Measurements from ENCODE around the gene CENPL.
"Not testable (repeated sequence)": the region's sequence is repeated elsewhere in the genome, so short reads cannot be mapped to it uniquely, and the experiment has no call there.

Gene CENPL, protein sequence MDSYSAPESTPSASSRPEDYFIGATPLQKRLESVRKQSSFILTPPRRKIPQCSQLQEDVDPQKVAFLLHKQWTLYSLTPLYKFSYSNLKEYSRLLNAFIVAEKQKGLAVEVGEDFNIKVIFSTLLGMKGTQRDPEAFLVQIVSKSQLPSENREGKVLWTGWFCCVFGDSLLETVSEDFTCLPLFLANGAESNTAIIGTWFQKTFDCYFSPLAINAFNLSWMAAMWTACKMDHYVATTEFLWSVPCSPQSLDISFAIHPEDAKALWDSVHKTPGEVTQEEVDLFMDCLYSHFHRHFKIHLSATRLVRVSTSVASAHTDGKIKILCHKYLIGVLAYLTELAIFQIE

DNA sequence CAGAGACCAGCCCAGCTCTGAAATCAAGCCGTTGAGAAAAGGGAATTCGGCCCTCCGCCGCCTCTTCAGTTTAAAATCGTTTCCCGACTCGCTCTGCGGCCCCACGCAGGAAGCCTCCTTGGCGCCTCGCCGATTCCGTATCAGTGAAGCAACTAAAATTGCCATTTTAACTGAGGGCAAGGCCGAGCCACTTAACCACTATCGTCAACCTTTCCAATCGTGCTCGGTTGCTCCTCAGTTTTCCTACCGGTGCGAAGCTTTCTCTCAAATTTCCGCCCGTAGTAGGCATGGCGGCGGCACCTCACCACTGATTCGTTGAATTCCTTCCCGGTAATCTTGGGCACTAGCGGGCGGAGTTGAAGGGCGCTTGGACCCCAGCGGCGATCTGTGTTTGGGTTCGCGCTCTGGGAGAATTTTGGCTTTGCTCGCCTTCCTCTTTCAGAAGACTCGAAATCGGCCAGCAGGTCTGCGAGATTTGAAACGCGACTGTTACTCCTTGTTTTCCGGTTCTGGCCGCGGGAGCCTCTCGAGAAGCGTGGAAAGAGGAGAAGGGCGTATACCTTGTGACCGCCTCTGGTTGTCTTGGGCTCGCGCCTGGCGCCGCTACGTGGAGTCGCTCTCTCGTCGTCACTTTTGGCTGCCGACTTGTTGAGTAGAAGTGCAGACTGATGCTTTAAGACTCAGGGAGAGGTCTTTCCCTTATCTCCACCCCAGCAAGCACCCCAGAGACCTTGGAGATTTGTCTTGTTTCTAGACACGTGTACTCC is at the start of gene CENPL, which contains the start of gene DARS2:
Gene CENPL (minus strand): TSS at position 569 of the 767 bp plus-strand sequence. CDS start 13,584 bp downstream, outside the sequence.
Gene DARS2 (plus strand): TSS at position 359 of the 767 bp plus-strand sequence. CDS start 557 bp downstream, outside the sequence.
- peak; percentile 72 for DNase-seq (ENCODE audit: low read depth, low spot score)

DNA sequence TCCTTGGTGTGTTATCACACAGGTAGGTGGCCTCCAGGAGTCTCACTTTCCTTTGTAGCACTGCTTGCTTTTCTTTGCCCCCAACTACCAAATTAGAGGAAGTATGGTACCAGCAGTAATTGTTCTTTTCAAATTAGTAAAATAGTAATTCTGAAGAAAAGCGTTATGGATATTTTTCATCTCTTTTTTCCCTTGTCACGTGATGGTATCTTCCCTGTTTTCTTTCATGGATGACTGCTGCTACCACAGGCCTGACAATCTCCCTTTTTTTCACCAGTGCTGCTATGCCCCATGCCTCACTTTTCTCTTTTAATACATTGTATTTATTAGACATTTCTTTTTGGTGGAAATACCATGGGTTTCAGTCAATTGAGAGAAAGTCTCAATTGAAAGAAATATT is 46.8 kb upstream of the CENPL start:
- DNase-seq (ENCODE audit: low read depth, low spot score) = no peak

DNA sequence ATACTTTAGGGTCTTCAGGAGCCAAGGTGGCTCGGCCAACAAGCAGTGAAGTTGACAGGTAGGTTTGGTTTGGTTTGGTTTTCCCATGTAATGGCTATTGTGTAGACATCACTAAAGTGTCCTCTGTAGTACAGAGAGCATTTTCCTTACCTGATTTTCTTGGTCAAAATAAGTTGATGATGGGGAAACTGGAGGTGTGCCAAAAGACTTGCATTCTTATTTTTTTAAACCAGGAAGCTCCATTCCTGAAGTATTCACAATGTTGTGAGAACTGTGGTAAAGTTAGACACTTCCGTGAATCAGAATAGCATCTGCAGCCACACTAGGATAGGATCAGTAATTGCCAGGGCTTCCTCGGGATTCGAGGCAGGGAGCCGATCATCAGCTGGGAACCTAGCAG is 46.4 kb upstream of the CENPL start:
- no peak for DNase-seq (ENCODE audit: low read depth, low spot score)

DNA sequence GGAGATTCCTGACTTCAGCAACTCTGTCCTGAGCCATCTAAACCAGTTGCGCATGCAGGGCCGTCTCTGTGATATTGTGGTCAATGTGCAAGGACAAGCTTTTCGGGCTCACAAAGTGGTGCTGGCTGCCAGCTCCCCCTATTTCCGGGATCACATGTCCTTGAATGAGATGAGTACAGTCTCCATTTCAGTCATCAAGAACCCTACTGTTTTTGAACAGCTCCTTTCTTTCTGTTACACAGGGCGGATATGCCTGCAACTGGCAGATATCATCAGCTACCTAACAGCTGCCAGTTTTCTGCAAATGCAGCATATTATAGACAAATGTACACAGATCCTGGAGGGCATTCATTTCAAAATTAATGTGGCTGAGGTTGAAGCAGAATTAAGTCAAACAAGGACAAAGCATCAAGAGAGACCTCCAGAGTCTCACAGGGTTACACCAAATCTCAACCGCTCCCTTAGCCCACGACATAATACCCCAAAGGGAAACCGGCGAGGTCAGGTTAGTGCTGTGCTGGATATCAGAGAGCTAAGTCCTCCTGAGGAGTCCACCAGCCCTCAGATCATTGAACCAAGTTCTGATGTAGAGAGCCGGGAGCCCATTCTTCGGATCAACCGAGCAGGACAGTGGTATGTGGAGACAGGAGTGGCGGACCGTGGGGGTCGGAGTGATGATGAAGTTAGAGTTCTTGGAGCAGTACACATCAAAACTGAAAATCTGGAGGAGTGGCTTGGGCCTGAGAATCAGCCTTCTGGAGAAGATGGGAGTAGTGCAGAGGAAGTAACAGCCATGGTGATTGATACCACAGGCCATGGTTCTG is 45.8 kb upstream of the CENPL start:
- DNase-seq (ENCODE audit: low read depth, low spot score) = no peak

DNA sequence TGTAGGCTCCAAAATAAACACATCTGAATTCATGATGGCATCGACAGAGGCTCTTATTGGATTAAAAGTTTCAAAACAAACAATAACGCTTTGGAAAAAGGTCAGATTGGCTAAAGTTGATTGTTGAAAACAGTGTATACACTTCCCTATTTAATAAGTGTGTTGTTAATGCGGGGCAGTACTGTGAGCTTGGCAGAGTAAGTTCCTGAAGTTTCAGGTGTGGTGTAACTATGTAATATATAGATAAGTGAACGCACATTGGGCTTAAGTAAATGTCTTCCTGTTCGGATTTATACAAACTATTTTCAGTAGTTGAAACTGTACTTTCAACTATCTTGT is 44.3 kb upstream of the CENPL start:
- DNase-seq (ENCODE audit: low read depth, low spot score) = no peak

DNA sequence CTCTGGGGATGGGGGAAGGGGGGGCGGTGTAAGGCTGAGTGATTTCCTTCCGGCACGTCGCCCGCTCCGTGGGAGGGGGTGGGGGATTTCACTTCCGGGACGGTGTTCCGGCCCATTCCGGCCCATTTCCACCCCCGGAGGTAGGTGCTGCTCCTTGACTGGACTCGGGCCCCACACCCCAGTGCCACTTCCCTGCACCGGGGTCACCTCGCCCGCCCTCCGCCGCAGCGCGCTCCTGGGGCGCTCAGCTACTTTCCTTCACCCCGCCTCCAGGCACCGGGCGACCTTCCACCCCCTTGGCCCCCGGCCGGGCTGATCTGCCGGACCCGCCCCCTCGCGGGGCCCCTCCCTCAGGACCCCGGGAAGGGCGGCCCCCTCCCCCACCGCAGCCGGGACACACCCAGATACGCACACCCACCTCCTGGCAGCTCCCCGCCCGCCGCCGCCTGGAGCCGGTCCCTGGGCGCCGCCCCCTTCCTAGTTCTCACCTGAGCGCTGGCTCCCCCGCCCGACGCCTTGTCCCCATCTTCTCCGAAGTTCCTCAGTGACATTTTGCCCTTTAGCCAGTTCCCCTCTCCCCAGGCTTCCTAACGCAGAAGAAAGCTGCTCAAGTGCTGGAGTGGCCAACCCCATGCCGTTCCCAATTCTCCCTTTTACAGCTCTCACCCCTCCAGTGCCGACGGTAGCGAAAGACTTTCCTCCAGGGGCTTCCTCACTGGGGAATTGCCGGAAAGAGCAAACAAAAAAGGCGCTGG is 43.8 kb upstream of the CENPL start, which contains the start of gene ZBTB37:
Gene ZBTB37 (plus strand): TSS at position 115 of the 755 bp plus-strand sequence. CDS start 1,846 bp downstream, outside the sequence.
- DNase-seq (ENCODE audit: low read depth, low spot score) = peak; percentile 90

DNA sequence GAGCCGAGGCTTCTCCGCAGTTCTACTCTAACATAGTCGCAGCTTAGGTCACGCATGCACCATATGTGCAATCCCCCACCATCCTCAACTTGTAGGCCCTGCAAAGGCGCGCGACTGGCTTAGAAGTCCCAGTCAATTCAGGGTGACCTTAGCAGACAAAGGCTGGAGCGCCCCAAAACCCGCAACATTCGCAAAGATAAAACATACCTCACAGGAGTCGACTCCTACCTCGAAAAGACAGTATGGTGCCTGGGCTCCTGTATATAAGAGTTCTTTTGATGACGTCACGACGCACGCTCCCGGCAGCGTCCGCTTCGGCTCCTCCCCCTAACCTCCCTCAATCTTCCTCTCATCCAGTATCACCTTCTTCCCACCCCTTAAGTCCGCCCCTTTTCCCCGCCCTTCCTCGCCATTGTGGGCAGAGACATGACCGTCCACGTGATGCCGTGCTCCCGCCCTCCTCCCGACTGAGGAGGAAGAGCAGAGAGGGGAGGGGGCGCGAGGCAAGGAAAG is 43.1 kb upstream of the CENPL start, which contains the start of gene GAS5:
Gene GAS5 (minus strand): TSS at position 237 of the 513 bp plus-strand sequence.
- peak; percentile 100 for DNase-seq (ENCODE audit: low read depth, low spot score)

DNA sequence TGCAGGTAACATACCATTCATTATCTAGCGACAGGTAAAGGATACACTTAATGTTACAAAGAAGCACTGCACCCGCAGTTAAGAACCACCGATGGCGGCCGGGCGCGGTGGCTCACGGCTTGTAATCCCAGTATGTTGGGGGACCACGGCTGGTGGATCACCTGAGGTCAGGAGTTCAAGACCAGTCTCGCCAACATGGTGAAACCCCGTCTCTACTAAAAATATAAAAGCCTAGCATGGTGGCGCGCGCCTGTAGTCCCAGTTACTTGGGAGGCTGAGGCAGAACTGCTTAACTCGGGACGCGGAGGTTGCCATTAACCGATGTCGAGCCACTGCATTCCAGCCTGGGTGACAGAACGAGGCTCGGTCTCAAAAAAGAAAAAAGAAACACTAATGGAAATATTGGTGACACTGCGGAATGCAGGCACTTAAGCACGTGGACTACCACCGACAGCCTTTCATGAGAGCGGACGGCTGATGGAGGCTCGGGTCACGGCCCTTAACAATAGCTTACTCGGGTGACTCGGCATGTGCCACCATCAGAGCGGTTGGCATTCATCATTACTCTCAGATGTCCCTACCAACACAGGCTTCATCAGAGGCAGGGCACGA is 42.6 kb upstream of the CENPL start:
- no peak for DNase-seq (ENCODE audit: low read depth, low spot score)

DNA sequence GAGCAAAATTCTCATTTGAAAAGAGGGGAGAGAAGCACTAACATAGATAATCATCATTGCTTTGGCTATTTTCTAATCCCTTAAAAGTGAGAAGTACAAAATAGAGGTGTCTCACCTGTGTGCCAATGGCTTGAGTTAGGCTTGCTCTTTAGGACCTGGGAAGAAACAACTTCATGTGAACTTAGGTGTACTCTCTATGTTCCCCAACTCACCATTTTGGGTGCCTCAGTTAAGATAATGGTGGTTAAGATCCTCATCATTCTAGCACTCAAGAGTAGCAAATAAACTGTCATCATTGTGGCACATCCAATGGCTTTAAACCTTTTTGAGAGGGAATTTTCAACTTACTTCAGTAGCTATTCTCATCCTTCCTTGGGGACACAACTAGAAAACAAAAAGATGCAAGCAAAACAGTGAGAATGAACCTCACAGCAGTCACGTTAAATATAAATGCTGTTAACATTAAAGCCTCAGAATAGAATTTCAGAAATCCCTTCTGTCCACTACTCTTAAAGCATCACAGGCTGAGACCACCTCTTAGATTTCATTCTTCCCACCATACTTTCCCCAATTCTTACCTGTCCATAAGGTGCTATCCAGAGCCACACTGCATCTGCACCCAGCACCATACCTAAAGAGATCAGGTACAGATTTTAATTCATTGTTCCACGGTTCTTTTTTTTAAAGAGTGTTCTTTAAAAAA is 41.9 kb upstream of the CENPL start:
- DNase-seq (ENCODE audit: low read depth, low spot score) = no peak

DNA sequence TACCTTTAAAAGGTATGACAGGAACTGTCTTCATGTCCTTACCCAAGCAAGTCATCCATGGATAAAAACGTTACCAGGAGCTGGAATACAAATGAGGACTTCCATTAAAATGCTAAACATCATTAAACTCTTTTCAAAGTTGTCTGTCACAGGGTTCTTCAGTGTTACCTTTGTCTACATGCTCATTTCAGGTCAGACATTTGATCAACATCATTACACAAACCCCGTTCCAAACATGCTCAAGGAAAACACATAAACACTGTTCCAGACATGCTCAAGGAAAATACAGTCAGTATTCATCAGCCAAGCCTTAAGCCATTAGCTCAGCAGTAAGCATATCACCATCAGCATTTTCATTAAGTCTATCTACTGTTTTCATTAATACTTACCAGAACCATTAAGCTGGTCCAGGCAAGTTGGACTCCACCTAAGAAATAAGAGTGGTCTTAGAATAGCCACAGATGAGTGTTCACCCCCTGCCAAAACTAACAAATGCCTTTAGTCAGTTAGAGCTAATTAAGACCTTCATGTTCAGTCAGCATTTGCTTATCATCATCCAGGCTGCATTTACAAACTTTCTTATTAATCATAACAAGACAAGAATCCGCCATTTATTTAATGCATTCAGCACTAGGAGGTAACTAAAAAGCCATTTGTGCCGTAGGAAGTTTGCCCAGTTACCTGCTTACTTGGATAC is 40.9 kb upstream of the CENPL start:
- no peak for DNase-seq (ENCODE audit: low read depth, low spot score)

DNA sequence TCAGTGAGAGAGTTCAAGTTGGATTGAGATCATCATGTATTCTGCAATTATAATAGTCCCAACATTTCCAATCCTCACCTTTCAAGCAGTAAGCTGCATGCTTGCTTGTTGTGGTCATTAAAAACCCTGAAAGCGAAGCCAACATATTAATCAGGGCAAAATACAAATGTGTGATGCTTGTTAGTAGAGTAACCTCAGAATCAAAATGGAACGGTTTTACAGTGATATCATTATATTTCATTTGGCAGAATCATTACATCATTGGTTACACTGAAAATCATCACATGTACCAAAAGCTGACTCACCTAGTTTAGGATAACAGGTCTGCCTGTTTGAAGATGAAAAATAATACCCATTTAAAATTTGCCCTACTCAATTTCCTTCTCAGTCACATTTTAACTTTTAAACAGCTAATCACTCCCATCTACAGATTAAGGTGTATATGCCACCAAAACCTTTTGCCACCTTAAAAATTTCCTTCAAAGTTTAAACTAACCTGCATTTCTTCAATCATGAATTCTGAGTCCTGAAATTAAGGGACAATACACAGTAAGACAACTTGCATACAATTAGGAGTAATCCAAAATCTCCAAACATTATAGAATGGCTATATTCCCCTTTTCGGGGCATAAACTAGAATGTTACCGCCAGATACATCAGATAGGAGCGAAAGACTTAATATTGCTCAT is 39.6 kb upstream of the CENPL start:
- DNase-seq (ENCODE audit: low read depth, low spot score) = no peak

DNA sequence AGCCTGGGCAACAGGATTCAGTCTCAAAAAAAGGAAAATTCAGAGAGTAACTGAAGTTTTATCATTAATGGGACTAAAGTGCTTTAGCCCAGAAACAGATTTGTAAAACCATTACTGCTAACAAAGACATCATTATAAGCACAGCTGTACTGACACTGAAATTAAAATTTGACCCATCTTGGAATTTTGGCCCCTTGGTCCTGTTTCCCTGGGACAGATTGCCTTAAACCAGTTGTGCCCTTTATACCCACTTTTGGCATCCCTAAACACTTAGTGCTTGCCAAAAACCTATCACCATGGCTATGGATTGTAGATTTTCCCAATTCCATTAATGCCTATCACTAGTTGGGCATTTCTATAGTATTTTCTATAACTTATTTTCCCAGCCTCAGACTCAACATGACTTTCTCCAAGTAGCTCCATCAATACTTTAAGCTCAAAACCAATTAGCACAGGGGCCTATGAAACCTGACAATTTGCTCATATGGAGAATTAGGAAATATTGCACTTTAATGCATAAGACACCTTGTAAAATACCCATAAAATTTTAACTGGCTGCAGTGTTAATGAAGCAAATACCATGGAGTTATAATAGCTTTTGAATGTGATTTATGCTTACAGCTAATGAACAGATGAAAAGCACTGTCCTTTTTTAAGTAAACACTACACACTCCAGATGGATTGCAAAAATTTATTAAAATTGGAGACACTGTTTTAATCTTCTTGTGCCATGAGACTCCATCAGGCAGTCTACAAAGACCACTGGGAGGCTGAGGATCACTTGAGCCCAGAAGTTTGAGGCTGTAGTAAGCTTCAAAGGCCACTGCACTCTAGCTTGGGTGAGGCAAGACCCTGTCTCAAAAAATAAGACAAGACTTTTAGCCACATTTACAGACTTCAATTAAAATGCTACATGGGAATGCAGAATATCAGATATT is 38.8 kb upstream of the CENPL start:
- DNase-seq (ENCODE audit: low read depth, low spot score) = no peak

DNA sequence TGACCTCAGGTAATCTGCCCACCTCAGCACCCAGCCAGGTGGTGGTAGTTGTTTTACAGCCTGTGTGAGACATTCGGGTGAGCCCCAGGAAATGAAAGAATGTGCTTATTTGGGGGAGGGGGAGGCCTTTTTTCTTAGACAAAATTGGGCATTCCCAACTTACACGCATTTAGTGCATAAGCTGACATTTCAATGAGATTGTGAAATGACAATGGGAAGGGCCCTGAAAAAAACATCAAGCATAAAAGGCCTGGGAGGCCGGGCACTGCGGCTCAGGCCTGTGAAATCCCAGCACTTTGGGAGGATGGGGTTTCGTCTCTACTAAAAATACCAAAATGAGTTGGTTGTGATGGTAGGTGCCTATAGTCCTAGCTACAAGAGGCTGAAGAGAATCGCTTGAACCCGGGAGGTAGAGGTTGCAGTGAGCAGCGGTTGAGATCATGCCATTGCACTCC is 38.1 kb upstream of the CENPL start:
- no peak for DNase-seq (ENCODE audit: low read depth, low spot score)

DNA sequence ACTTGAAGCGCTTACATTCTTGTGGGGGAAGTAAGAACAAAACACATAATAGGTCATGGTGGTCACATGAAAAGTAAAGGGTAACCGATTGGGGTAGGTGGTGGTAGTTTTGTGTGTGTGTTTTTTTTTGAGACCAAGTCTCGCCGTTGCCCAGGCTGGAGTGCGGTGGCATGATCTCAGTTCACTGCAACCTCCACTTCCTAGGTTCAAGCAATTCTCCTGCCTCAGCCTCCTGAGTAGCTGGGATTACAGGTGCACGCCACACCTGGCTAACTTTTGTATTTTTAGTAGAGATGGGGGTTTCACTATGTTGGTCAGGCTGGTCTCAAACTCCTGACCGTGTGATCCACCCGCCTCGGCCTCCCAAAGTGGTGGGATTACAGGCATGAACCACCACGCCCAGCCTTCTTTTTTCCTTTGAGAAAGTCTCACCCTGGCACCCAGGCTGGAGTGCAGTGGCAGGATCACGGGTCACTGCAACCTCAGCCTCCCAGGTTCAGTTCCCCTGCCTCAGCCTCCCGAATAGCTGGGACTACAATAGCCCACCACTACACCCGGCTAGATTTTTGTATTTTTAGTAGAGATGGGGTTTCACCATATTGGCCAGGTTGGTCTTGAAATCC is 37.6 kb upstream of the CENPL start:
- not testable (repeated sequence) for DNase-seq (ENCODE audit: low read depth, low spot score)

DNA sequence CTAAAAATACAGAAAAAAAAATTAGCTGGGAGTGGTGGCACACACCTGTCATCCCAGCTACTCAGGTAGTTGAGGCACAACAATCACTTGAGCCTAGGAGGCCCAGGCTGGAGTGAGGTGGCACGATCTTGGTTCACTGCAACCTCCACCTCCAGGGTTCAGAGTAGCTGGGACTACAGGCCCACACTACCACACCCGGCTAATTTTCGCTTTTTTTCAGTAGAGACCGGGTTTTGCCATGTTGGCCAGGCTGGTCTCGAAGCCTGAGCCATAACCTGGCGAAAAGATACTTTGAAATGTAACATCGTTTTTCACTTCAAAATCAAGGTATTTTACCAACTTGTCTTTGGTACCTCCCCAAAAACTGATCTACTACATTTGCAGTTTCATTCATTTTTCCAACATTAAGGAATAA is 37.1 kb upstream of the CENPL start:
- DNase-seq (ENCODE audit: low read depth, low spot score) = no peak

DNA sequence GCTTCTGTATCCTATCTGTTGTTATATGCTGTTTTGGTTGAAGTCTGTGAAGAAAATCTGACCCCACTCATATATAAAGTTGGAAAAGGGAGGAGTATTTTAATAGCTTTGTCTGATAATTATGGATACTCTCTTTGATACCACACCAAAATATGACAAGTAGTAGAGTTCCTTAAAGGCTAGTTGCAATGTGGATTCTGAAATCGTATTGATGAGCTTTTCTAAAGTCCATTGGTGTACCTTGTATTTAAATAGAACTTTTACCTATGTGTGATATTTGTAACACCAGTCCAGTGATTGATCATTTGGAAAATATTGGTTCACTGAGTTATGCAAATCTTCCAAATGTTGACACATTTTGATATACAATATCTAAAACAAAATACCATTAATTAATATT is 35.4 kb upstream of the CENPL start:
- no peak for DNase-seq (ENCODE audit: low read depth, low spot score)

DNA sequence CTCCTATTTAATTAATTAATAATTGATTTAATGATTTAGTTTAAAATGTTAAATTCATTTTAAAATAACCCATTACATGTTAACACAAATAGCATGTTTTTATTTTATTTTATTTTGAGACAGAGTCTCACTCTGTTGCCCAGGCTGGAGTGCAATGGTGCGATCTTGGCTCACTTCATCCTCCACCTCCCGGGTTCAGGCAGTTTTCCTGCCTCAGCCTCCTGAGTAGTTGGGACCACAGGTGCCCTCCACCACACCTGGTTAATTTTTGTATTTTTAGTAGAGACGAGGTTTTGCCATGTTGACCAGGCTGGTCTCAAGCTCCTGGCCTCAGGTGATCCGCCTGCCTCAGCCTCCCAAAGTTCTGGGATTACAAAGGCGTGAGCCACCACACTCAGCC is 34.9 kb upstream of the CENPL start:
- DNase-seq (ENCODE audit: low read depth, low spot score) = not testable (repeated sequence)

Measured in activated naive CD8-positive, alpha-beta T cell treated with anti-CD3 and anti-CD28 coated beads, Interleukin-2, amount 50 U/mL, for 16 hours (primary cell).